ENCODE measurements around the gene DOLPP1.

Gene DOLPP1

GRCh38 chr9:129072171-129072570 lies 8.7 kb upstream of the DOLPP1 start:
- TF ChIP-seq CTCF (IDR thresholded peaks at IDR 0.05; ENCODE audit: low read depth, low read length, missing control alignments), result no peak
- in situ Hi-C loops (cut with HindIII; ENCODE audit: low sequenced_read_pairs), result no loop called here
- DNase-seq (ENCODE audit: low read depth), result no peak
- no peak overlapping the region for H3K4me3 ChIP-seq (ENCODE audit: low read depth, low read length)

DNA sequence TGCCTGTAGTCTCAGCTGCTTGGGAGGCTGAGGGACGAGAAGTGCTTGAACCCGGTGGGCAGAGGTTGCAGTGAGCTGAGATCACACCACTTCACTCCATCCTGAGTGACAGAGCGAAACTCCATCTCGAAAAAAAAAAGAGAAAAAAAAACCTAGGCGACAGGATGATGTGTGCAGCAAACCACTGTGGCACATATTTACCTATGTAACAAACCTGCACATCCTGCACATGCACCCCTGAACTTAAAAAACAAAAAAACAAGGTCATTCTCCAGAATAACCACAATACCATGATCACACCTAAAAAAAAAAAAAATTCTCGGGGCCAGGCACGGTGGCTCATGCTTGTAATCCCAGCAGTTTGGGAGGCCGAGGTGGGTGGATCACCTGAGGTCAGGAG lies 7.5 kb upstream of the DOLPP1 start:
- no peak for TF ChIP-seq CTCF (IDR thresholded peaks at IDR 0.05; ENCODE audit: low read depth, low read length, missing control alignments)
- no peak overlapping the region for H3K4me3 ChIP-seq (ENCODE audit: low read depth, low read length)
- no peak for DNase-seq (ENCODE audit: low read depth)
- in situ Hi-C loops (cut with HindIII; ENCODE audit: low sequenced_read_pairs), result no loop called here

GRCh38 chr9:129074106-129074505 lies 6.8 kb upstream of the DOLPP1 start:
- no peak for DNase-seq (ENCODE audit: low read depth)
- H3K4me3 ChIP-seq (ENCODE audit: low read depth, low read length), result no peak overlapping the region
- no peak for TF ChIP-seq CTCF (IDR thresholded peaks at IDR 0.05; ENCODE audit: low read depth, low read length, missing control alignments)
- in situ Hi-C loops (cut with HindIII; ENCODE audit: low sequenced_read_pairs), result no loop called here

DNA sequence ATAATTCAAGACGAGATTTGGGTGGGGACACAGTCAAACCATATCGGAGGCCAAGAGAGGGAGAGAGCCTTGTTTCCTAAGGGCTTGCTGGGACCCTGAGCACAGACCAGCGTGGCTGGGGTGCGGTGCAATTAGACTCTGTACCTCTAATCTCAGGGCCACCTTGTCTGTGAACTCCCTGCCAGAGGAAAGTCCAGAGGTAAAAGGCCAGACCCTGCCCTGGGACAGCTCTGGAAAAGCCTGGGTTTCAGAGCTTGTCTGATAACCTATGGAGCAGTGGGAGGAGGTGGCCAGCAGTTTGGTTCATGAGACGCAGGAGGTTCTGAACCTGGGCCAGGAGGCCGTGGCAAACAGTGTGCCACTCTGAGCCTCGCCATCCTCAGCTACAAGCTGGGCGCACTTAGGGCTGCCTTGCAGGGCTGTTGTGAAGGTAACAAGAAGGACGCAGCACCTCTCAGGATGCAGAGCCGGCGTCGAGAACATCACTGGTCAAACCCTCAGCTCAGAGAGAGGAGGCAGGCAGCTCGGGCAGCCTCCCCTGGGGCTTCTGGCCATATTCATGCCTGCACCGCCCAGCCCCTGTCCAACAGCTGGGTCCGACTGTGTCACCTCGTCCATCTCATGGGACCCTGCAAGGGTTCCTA lies 4.8 kb upstream of the DOLPP1 start:
- DNase-seq (ENCODE audit: low read depth), result no peak
- no peak overlapping the region for H3K4me3 ChIP-seq (ENCODE audit: low read depth, low read length)
- in situ Hi-C loops (cut with HindIII; ENCODE audit: low sequenced_read_pairs), result no loop called here
- no peak for TF ChIP-seq CTCF (IDR thresholded peaks at IDR 0.05; ENCODE audit: low read depth, low read length, missing control alignments)

GRCh38 chr9:129076640-129077037 lies 4.3 kb upstream of the DOLPP1 start:
- in situ Hi-C loops (cut with HindIII; ENCODE audit: low sequenced_read_pairs), result no loop called here
- TF ChIP-seq CTCF (IDR thresholded peaks at IDR 0.05; ENCODE audit: low read depth, low read length, missing control alignments), result no peak
- DNase-seq (ENCODE audit: low read depth), result no peak
- H3K4me3 ChIP-seq (ENCODE audit: low read depth, low read length), result no peak overlapping the region

DNA sequence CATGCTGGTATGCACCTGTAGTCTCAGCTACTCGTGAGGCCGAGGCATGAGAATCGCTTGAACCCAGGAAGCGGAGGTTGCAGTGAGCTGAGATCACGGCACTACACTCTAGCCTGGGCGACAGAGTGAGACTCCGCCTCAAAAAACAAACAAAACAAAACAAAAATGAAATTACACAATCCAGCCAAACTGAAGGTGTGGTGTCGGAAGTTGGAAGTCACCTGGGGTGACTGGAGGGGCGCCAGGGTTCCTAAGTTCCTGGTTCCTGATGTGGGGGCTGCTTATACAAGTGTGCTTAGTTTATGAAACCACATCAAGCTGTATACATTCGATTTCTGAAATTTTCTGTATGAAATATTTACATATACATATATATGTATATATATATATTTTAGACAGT lies 3.7 kb upstream of the DOLPP1 start:
- H3K4me3 ChIP-seq (ENCODE audit: low read depth, low read length), result no peak overlapping the region
- DNase-seq (ENCODE audit: low read depth), result no peak
- in situ Hi-C loops (cut with HindIII; ENCODE audit: low sequenced_read_pairs), result no loop called here
- no peak for TF ChIP-seq CTCF (IDR thresholded peaks at IDR 0.05; ENCODE audit: low read depth, low read length, missing control alignments)
